HG03039 (cell line): ENCODE data around the gene TRAPPC6A.
"Not testable (repeated sequence)": the region's sequence is repeated elsewhere in the genome, so short reads cannot be mapped to it uniquely, and the experiment has no call there.

Experiments
- ATAC-seq: cut with Tn5 transposase; IDR thresholded peaks from one replicate; pipeline ENCODE4 v1.9.1; 2021; ENCODE audit warnings: mild to moderate bottlenecking, moderate library complexity; ENCODE audit not compliant: unreplicated experiment

The TRAPPC6A gene

GRCh38 chr19:45133661-45134060, 44.4 kb downstream of the TRAPPC6A start:
- ATAC-seq: no peak

GRCh38 chr19:45130888-45131615, 47.0 kb downstream of the TRAPPC6A start:
- ATAC-seq: no peak

- ATAC-seq: no peak
These were observed 47.8 kb downstream of the TRAPPC6A start for GRCh38 chr19:45130236-45130635.

GRCh38 chr19:45128806-45129205, 49.2 kb downstream of the TRAPPC6A start:
- ATAC-seq: no peak

GRCh38 chr19:45128146-45128545, 49.9 kb downstream of the TRAPPC6A start:
- no peak for ATAC-seq

DNA sequence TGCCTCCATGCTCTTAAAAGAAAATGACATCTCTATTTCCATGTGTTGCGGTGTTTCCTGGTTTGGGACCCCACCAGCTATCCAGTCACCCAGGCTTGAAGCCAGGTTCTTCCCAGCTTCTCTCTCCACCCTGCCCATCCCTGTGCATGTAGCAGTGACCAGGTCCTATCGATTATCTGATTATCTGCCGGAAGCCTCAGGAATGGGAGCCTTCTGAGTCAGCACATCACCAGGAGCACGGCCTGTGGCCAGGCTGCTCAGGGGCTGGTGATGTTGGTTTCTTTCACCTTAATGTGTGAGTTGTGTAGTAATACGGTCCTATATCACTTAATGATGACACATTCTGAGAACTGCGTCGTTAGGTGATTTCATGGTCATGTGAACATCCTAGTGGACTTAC, 51.4 kb downstream of the TRAPPC6A start:
- no peak for ATAC-seq

GRCh38 chr19:45125975-45126493, 52.0 kb downstream of the TRAPPC6A start:
- ATAC-seq: no peak

GRCh38 chr19:45125360-45125759, 52.7 kb downstream of the TRAPPC6A start:
- ATAC-seq: no peak

DNA sequence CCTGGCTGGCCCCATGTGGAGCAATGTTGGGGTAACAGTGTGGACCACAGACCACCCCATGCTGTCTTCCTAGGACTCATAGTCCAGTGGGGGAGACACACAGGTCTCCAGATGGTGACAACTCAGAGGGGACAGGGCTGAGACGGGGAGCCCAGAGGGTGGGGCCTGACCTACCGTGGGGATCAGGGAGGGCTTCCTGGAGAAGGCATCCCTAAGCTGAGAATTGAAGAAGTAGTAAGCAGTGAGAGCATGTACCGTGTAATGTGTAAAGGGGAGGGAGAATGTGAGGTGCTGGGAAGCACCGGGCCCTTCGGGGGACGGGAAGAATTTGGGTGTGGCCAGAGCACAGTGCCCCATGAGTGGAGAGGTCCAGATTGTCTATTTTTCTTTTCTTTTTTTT, 54.0 kb downstream of the TRAPPC6A start:
- no peak for ATAC-seq

DNA sequence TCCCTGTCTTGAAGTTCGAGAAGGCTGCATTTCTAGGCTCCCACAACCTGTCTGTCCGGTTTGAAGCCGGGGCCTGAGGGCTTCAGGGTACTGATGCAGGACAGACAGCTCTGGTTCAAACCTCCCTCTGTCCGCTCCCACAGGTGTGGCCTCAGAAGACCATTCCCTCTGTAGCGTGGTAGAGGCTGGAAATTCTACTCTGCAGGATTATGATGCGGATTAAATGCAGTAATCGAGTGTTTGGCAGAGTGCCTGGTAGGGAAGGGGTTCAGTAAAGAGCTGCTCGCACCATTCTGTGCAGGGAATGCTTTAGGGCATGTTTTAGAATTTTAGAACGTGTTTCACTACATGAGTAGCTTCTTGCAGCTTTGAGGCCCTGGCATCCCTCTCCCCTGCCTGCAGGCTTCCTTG, 54.6 kb downstream of the TRAPPC6A start:
- ATAC-seq: no peak

DNA sequence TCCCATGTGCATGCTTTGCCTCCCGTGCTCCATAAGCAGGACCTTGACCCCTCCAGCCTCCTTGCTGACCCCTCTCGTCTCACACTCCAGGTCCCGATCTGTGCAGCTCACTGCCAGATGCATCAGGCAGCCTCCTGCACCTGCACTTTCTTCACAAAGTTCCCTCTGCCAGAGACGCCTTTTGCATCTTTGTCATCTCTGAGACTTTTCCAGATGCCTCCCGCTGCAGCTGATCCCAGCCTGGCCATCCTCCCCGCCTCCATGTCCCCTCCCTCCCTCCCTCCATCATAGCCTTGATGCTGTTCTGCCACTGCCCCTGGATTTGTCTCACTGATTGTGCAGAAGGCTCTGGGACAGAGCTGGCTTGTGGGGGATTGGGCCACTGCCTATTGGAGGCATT, 55.2 kb downstream of the TRAPPC6A start:
- ATAC-seq: no peak

DNA sequence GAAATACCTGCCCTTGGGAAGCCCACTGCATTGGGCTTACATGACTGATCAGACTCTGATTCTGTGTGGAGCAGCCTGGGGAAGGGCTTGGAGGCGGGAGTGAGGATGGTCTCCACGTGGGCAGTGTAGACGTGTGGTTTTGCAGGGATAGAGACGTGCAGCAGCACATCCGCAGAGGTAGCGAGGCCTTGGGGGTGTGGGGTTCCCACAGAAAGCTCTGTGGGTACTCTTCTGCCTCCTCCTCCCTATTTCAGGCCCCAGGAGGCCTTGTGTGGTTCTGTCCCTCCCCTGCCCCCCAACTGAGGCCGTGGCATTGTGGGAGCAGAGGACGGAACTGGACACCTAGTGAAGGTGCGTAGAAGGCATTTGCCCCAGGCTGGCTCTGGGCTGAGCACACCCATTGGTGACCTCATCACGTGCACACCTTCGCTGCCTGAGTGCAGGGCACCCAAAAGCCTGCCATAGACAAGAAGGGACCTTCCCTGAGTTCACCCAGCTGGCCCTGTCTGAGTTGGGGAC, 56.2 kb downstream of the TRAPPC6A start:
- ATAC-seq: no peak

DNA sequence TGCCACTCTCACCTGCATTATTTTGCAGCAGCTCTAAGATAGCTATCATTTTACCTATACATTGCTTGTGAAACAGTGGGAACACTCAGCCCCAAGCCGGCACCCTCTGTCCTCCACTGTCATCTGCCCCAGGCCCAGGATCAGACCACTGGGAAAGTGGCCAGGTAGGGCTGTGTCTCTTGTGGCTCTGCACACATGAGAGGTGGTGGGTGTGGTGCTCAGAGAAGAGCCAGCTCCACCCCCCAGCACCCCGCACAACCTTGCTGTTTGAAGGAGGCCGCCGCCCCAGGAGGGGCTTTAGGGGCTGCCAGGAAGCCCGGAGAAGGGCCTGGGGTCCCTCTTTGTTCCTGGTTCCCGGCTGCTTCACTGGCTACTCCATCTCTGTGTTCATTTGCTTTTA, 58.5 kb downstream of the TRAPPC6A start:
- no peak for ATAC-seq

- ATAC-seq: not testable (repeated sequence)
These were observed 59.3 kb downstream of the TRAPPC6A start for GRCh38 chr19:45118591-45119355.

DNA sequence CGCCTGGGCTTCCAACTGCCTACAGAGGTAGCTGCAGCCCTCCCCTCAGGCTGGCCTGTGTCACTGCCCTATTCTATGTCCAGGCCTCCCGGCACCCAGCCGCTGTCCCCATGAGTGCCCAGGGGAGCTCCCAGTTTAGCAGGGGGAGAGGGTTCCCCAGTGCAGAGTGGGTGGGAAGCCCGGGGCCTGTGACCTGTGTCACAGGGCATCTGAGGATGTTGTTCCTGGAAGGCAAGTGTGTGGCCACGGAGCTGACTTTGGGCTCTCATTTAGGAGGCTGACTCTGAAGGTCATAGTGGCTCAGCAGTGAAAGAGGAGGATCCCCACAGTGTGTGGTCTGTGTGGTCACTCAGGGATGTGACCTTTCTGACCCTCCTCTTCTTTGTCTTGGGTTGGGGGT, 59.9 kb downstream of the TRAPPC6A start:
- no peak for ATAC-seq

GRCh38 chr19:45117671-45118070, 60.4 kb downstream of the TRAPPC6A start:
- ATAC-seq: no peak

- ATAC-seq: no peak
These were observed 60.9 kb downstream of the TRAPPC6A start for GRCh38 chr19:45117167-45117594.

- no peak for ATAC-seq
These were observed 62.0 kb downstream of the TRAPPC6A start for GRCh38 chr19:45115809-45116615.

- ATAC-seq: no peak
These were observed 63.9 kb downstream of the TRAPPC6A start for GRCh38 chr19:45114116-45114515.

- ATAC-seq: no peak
These were observed 64.4 kb downstream of the TRAPPC6A start for GRCh38 chr19:45113628-45114027.
